ENCODE results near the gene PRDM15.

- no peak for TF ChIP-seq POLR2AphosphoS5 (IDR thresholded peaks at IDR 0.05)
- TF ChIP-seq, protein P1, sequence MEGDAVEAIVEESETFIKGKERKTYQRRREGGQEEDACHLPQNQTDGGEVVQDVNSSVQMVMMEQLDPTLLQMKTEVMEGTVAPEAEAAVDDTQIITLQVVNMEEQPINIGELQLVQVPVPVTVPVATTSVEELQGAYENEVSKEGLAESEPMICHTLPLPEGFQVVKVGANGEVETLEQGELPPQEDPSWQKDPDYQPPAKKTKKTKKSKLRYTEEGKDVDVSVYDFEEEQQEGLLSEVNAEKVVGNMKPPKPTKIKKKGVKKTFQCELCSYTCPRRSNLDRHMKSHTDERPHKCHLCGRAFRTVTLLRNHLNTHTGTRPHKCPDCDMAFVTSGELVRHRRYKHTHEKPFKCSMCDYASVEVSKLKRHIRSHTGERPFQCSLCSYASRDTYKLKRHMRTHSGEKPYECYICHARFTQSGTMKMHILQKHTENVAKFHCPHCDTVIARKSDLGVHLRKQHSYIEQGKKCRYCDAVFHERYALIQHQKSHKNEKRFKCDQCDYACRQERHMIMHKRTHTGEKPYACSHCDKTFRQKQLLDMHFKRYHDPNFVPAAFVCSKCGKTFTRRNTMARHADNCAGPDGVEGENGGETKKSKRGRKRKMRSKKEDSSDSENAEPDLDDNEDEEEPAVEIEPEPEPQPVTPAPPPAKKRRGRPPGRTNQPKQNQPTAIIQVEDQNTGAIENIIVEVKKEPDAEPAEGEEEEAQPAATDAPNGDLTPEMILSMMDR (IDR thresholded peaks at IDR 0.05 in 8 of 11, conservative IDR thresholded peaks at IDR 0.05 in 3 of 11), result no peak
Measured at GRCh38 chr21:41898998-41899397, 19.9 kb upstream of the PRDM15 start.
